WERI-Rb-1 (cell line): ENCODE measurements around the gene TRAF3IP3.

Experiments used
- DNase-seq: peaks from one replicate; pipeline ENCODE4 v3.0.0-alpha.2; 2020
- H3K27ac ChIP-seq: fragments of 250-450 bp; sonication (Bioruptor Pico); 2 replicates; pipeline ENCODE4 v1.5.1; 2020; ENCODE audit warnings: mild to moderate bottlenecking, moderate library complexity
- H3K27me3 ChIP-seq: fragments of 250-450 bp; sonication (Bioruptor Pico); 2 replicates; pipeline ENCODE4 v1.5.1; 2021; ENCODE audit warnings: mild to moderate bottlenecking, low read depth, moderate library complexity; ENCODE audit not compliant: insufficient read depth, severe bottlenecking
- H3K36me3 ChIP-seq: fragments of 250-450 bp; sonication (Bioruptor Pico); 2 replicates; pipeline ENCODE4 v1.5.1; 2020; ENCODE audit warnings: mild to moderate bottlenecking, moderate library complexity
- H3K4me3 ChIP-seq: 2 replicates; pipeline ENCODE4 v1.5.1; 2011; ENCODE audit warnings: low read depth, mild to moderate bottlenecking, control low read depth, low read length
- H3K9me3 ChIP-seq: fragments of 250-450 bp; sonication (Bioruptor Pico); 2 replicates; pipeline ENCODE4 v1.5.1; 2021; ENCODE audit warnings: mild to moderate bottlenecking, moderate library complexity; ENCODE audit not compliant: severe bottlenecking
- TF ChIP-seq, protein P1 (sequence below): IDR thresholded peaks from 2 replicates; pipeline ENCODE4 v1.5.1; 2011; ENCODE audit warnings: low read depth, mild to moderate bottlenecking, control low read depth, inconsistent platforms, low read length

Gene TRAF3IP3

DNA sequence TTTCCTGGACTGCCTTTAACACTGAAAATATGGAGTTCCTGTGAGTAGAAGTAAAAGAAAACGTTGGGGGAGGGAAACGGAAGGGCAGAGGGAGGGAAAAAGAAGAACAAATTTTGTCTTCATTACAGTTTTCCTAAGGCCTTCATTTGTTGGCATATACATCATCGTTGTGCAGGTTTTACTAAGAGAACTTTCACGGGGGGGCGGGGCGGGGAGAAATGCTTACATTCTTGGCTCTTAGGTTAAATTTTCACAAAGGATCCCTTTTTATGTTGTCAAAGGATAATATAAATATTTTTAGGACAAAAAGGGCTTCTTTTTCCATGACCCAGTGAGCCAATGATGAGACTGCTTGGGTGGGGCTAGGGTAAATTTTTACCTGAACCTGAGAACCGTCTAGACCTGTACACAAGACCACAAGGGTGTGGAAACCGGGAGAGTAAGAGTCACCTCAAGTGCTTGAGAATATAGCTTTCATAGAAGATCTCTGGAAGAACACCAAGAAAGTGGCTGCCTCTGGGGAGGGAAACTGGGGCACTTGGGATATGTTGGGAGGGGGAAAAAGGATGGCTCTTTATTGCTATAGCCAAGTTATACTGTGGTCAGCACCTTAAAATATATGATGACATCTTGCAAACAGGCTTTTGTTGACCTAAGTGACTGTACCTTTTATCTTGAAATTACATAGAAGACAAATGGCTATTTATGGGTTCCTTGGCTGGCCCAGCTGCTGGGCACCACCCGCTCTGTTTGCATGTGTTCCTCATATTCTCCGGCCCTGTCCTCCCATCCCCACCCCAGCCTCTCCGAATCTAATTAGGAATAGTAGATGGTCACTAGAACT, 70.0 kb downstream of the TRAF3IP3 start:
- Histone ChIP-seq H3K4me3 (no peak overlapping the region), H3K27ac (no peak overlapping the region), H3K27me3 (no peaks in the 10 kb centered on the region), H3K9me3 (no peaks in the 10 kb centered on the region), H3K36me3 (peaks cover 2% of the 10 kb centered on the region)
- DNase-seq, result no peak
- TF ChIP-seq, protein P1, sequence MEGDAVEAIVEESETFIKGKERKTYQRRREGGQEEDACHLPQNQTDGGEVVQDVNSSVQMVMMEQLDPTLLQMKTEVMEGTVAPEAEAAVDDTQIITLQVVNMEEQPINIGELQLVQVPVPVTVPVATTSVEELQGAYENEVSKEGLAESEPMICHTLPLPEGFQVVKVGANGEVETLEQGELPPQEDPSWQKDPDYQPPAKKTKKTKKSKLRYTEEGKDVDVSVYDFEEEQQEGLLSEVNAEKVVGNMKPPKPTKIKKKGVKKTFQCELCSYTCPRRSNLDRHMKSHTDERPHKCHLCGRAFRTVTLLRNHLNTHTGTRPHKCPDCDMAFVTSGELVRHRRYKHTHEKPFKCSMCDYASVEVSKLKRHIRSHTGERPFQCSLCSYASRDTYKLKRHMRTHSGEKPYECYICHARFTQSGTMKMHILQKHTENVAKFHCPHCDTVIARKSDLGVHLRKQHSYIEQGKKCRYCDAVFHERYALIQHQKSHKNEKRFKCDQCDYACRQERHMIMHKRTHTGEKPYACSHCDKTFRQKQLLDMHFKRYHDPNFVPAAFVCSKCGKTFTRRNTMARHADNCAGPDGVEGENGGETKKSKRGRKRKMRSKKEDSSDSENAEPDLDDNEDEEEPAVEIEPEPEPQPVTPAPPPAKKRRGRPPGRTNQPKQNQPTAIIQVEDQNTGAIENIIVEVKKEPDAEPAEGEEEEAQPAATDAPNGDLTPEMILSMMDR, result no peak

DNA sequence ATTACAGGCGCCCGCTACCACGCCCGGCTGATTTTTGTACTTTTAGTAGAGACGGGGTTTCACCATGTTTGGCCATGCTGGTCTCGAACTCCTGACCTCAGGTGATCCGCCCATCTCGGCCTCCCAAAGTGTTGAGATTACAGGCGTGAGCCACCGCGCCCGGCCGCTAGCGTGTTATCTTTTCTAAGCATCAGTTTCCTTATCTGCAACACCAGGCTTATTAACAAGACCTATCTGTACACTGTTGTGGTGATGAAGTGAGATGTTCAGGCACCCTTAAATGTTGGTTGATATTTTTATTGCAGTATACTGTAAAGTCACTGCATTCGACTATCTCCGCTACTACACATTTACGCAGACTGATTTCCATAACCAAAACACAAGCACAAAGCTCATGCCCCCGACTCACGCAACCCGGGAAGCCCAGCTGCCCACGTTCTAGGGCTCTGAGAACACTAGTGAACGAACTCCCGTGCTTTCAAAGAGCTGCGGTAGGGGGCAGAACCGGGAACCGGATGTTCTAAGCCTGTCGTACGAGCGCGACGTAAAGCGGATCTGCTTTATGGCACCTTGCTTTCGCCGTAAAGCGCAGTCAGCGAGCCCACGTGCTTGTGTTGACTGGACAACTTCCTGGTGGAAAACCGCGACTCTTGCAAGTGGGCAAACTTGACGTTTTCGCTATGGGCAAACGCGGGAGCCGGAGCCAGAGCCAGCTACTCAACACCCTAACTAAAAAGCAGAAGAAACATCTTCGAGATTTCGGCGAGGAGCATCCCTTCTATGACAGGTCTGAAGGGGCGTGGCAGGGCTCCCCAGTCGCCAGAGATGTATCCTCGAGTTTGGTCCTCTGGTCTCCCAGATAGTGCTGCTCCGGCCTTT, 71.8 kb downstream of the TRAF3IP3 start, which contains the start of gene UTP25:
UTP25 (plus strand) TSS at position 589 of the 879 bp plus-strand sequence; CDS start at position 681, 92 bp downstream.
- no peaks in the 10 kb centered on the region for H3K9me3 ChIP-seq
- TF ChIP-seq, protein P1, result peak; percentile 79
- H3K27me3 ChIP-seq, result no peaks in the 10 kb centered on the region
- H3K27ac ChIP-seq, result peak within 1 kb of the TSS; percentile 21
- DNase-seq, result peak; percentile 93
- peaks cover 16% of the 10 kb centered on the region for H3K36me3 ChIP-seq
- peak within 1 kb of the TSS; percentile 85 for H3K4me3 ChIP-seq

DNA sequence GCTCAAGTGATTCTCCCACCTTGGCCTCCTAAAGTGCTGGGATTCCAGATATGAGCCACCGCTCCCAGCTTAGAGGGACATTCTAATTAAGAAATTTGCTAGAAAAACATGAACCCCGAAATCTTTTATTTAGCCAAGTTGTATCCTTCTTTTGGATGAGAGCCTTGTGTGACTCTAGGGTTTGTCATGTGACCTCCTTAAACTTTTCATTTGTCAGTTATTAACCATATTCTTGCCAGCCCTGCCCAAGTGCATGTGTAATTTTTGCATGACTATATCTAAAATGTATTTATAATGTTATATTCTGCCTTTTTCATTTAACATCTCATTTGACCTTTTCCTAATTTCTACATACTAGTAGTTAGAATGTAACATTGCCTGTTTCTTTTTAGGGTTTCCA, 73.9 kb downstream of the TRAF3IP3 start:
- Histone ChIP-seq H3K4me3 (no peak overlapping the region), H3K27me3 (no peaks in the 10 kb centered on the region)
- no peak for DNase-seq

DNA sequence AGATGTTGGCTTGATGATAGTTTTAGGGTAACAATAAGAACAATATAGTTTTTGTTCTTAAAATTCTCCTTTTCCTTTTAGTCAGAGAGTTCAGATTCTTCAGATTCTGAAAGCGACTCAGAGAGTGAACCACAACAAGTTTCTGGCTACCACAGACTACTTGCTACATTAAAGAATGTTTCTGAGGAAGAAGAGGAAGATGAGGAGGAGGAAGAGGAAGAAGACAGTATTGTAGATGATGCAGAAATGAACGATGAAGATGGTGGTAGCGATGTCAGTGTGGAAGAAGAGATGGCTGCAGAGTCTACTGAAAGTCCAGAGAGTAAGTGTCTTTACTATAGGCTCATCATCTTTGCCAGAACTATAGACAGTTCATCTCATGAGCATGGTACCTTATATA, 74.9 kb downstream of the TRAF3IP3 start:
- H3K27ac ChIP-seq, result no peak overlapping the region
- no peaks in the 10 kb centered on the region for H3K27me3 ChIP-seq
- DNase-seq, result no peak
- no peaks in the 10 kb centered on the region for H3K9me3 ChIP-seq
- no peak overlapping the region for H3K4me3 ChIP-seq
- TF ChIP-seq, protein P1, result no peak
- peaks cover 44% of the 10 kb centered on the region for H3K36me3 ChIP-seq

More for the DNA sequence above, 73.9 kb downstream of the TRAF3IP3 start:
- Histone ChIP-seq H3K9me3 (no peaks in the 10 kb centered on the region), H3K27ac (no peak overlapping the region), H3K36me3 (peaks cover 35% of the 10 kb centered on the region)
- TF ChIP-seq, protein P1, result no peak

DNA sequence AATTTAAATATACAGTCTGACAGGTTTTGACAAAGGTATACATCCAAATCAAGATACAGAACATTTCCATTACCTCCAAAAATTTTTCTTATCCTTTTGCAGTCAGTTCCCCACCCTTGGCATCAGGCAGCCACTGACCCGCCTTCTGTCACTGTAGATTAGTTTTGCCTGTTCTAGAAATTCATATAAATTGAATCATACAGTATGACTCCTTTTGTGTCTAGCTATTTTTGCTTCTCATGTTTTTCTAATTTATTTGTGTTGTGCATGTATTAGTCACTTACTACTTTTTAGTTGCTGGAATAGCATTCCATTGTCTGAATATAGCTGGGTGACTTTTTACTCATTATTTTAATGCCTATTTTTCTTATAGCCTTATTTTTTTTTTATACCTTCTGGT, 75.8 kb downstream of the TRAF3IP3 start:
- TF ChIP-seq, protein P1, result no peak
- no peak for DNase-seq
- H3K4me3 ChIP-seq, result no peak overlapping the region
- peaks cover 49% of the 10 kb centered on the region for H3K36me3 ChIP-seq
- H3K9me3 ChIP-seq, result no peaks in the 10 kb centered on the region
- no peak overlapping the region for H3K27ac ChIP-seq
- H3K27me3 ChIP-seq, result no peaks in the 10 kb centered on the region
